H1 (cell line): ENCODE data around the gene GRIPAP1. TPM values are rescaled to one million over a fixed set of nuclear protein-coding genes. Genes with fewer than 3 reads are reported as not detected.

Experiments
- BACH1 ChIP-seq: IDR thresholded peaks from 2 replicates; pipeline ENCODE4 v1.6.1; 2012; ENCODE audit warnings: low read length, improper control_type of control experiment
- JUND ChIP-seq: IDR thresholded peaks from 2 replicates; pipeline ENCODE4 v1.6.1; 2011; ENCODE audit warnings: mild to moderate bottlenecking, improper control_type of control experiment, low read length
- POLR2A ChIP-seq, 2 experiments: IDR thresholded peaks; 1 replicate in 1 of 2; 2 replicates in 1 of 2; pipeline ENCODE4 v1.6.1; 2011; ENCODE audit warnings: low read depth in 2 of 2, low read length in 2 of 2, mild to moderate bottlenecking in 2 of 2; ENCODE audit errors: control extremely low read depth in 1 of 2
- polyA plus RNA-seq, 7 experiments: library from polyadenylated mRNA; depleted of rRNA in 3 of 7; stranded (reverse) in 5 of 7; unstranded in 2 of 7; fragments of >200 nt in 5 of 7; fragments of 200-250 nt in 2 of 7; gene quantifications; 1 replicate in 5 of 7; 2 replicates in 1 of 7; 4 replicates in 1 of 7; pipeline versions ENCODE4 v1.2.1 to v1.2.3, GENCODE V29; 2011 to 2013; ENCODE audit warnings: missing spikeins in 2 of 7, mixed read lengths in 2 of 7
- total RNA-seq: library from RNA; stranded (reverse); fragmentation: NEBNext Ultra II Directional; extraction: Animal tissue kit (Norgen Biotek cat#: 25700); gene quantifications from 2 replicates; pipeline ENCODE4 v1.2.1, GENCODE V29; 2021

Gene GRIPAP1
- total and polyA plus RNA-seq, 2 of the 8 experiments (the other 6 are each of a cell fraction or from before 2014, with no cell fraction given), result 21.6 to 55.9 TPM

DNA sequence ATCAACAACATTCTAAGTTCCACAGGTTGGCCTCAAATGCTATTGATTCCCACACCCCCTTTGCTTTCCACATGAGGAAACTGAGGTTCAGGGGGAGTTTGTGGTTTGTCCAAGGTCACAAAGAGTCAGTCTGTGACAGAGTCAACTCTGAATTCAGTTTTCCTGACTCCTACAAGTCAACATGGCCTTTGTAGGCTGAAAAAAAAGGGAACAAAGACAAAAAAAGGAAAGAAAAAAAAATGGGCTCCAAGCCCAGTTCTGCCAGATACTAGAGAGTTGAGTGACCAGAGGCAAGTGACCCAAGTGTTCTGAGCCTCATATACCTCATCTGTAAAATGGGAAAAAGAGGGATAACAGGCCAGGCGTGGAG is 66.8 kb downstream of the GRIPAP1 start (continued):
- no peak for TF ChIP-seq JUND
- no peak for TF ChIP-seq POLR2A (IDR thresholded peaks at IDR 0.05; ENCODE audit: control extremely low read depth in 1 of 2, low read depth in 2 of 2, low read length in 2 of 2)
- TF ChIP-seq BACH1, result no peak
